ENCODE results near the gene MC3R.

The MC3R gene

DNA sequence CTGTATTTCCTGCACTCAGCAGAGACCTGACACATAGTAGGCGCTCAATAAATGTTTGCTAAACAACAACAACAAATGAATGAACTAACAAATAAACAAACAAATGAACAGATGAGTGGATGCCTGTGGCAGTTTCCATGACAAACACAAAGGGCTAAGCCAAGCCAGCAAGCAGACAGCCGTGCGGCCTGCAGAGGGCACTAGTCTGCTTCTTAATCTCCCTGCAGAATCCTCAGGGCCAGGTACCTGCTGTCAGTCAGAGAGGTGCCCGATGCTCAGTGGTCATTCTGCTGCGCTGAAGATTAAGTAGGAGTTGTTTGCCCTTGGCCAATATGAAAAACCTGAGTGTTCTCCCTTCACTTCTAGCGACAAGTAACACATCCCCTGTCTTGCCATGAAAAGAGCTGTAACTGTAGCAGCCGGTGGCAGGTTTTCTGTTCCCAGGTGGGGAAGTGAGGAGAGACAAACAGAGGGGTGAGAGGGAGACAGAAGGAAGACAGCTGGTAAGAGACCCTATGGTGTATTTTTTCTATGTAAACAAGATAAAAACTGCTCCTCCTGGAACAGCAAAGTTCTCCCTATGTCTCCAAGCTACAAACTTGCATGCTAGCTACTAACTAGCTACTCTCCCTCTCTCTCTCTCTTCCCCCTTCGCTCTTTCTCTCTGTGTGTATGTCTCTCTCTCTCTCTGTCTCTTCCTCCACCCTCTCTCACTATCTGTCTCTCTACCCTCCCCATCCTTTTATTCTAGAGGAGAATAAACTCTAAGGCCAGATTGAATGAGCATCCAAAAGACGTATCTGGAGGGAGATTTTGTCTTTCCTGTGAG lies at the start of gene MC3R:
MC3R (plus strand) TSS at position 779 of the 829 bp plus-strand sequence. CDS start 112 bp downstream, outside the sequence.
- peak; percentile 79 for DNase-seq (ENCODE audit: low spot score)

DNA sequence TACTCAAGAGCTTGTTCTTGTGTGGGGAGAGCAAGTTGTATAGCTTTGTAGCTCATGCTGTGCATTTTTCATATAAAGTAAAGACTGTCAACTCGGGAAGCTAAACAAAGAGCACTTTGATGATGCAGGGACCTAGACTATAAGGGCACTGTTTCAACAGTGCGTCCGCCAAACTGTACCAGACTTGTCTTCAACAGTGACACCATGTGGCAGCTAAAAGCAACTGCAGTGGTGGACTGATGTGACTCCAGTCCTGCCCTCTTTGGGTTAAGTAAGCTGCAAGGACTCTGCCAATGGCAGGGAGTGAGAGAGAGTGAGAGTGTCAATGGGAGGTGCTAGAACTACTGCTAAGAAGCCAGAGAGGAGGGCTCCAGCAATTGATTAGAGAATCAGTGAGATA lies 48.1 kb upstream of the MC3R start:
- peak; percentile 37 for DNase-seq (ENCODE audit: low spot score)

DNA sequence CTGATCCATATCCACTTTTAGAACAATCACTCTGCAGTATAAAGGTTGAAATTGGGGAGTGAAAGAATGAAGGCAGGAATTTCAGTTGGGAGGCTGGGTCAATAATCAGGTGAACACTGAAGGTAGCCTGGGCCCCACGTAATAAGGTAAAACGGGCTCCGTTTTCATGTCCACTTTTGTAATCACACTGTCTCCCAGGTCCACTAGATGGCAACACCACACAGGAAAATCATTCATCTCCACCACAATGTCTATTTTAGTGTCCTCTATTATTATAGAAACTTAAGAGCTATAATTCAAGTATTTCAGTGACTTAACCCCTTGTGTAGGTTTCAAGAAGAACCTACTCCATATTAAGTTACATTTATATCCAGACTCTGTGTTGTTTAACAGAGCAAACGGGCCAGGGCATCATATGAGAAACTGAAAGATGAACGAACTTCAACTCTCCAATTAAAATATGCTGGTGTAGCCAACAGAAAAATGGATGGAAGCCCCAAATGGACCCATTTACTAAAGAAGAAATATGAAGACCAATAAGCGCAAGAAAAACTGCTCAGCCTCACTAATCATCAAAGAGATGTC lies 45.9 kb upstream of the MC3R start:
- peak; percentile 60 for DNase-seq (ENCODE audit: low spot score)

DNA sequence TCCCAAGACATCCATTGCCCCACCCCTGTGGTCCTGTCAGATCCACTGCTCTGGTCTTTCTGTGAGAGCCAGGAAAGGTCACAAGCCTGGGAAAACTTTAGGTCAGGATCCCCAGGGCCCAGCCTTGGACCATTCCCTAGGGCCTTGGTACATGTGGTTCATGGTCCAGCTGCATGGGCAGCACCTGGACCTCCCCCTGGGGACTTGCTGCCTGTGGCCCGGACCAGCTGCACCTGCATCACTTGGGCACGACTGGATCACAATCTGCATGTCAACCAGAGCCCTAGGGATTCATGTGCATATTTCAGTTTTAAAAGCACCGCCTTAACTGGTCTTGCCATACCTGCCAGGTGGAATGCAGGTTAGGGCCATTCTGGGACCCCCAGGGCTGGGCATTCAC lies 44.3 kb upstream of the MC3R start:
- no peak for DNase-seq (ENCODE audit: low spot score)

DNA sequence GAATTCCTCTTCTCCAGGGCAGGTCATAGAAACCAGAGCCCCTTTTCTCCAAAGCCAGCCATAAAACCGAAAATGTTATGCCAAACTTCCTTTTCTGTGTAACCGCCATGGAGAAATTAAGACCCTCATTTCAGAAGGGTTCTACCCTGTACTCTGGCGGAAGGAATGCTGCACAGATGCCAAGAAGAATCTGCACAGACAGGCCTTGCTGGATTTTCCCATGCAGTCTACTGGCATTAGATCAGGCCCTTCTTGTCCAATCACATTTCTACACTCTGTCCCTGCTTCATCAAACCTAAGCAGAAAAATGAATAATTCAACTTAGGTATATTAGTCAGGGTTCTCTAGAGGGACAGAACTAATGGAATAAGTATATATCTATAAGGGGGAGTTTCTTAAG lies 43.2 kb upstream of the MC3R start:
- DNase-seq (ENCODE audit: low spot score): no peak

DNA sequence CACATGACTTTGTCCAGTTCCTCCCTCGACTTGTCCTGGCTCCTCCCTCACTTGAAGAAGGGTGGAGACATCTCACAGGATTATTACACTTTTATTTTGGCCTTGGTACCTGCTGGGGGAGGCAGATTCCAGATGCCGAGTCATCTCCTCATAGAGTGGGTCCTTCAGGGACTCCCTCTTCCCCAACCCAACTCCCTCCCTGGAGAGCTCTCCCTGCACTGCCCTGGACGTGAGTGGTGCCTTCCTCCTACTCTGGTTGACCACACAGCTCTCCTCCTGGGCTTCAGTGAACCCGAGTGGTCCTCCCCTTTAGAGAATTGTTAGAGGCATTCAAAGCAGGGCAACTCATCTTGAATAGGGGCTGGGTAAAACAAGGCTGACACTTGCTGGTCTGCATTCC lies 40.9 kb upstream of the MC3R start:
- no peak for DNase-seq (ENCODE audit: low spot score)

DNA sequence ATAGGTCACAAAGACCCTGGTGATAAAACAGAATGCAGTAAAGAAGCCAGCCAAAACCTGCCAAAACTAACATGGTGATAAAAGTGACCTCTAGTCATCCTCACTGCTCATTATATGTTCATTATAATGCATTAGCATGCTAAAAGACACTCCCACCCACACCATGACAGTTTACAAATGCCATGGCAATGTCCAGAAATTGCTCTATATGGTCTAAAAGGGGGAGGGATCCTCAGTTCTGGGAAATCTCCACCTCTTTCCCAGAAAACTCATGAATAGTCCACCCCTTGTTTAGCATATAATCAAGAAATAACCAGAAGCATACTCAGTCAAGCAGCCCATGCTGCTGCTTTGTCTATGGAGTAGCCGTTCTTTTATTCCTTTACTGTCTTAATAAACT lies 40.4 kb upstream of the MC3R start:
- DNase-seq (ENCODE audit: low spot score): no peak

- no peak for DNase-seq (ENCODE audit: low spot score)
These were observed 37.5 kb upstream of the MC3R start for GRCh38 chr20:56211051-56211450.

GRCh38 chr20:56212091-56212490 lies 36.4 kb upstream of the MC3R start:
- DNase-seq (ENCODE audit: low spot score): no peak

GRCh38 chr20:56213321-56213720 lies 35.2 kb upstream of the MC3R start:
- no peak for DNase-seq (ENCODE audit: low spot score)

GRCh38 chr20:56215115-56215514 lies 33.4 kb upstream of the MC3R start:
- DNase-seq (ENCODE audit: low spot score): no peak

DNA sequence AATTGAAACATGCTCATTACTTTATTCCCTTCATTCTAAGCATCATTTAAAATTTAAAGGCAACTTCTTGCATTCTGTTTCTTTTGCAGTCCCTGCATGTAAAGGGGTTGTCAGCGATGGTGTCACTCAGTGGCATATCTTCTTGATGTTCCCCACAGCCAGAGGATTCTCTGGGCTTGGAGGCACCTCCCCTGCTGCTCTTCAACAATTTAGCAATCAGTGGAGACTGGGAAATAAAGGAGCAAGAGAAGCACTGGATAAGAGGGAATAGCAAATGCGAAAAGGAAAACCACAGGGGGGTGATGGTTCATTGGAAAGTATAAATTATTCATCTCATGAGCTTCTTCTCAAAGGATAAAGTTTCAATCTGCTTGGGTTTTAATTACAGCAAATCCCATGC lies 30.7 kb upstream of the MC3R start:
- DNase-seq (ENCODE audit: low spot score): no peak

DNA sequence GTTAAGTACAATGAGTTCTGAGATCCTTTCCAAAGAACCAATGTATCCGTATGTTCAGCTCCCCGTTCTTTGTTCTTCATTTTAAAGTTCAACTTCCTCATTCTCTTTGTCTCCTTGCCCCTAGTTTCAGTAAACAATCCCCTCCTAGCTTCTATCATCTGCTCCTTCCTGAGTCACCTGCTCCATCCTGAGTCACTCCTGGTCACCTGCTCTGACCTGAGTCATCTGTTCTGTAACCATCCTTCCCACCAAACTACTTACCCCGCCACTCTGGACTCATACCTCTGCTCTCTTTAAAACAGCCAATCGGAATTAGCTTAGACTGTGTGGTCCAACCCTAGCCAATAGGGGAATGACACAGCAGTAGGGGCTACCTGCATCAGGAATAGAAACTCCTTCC lies 27.3 kb upstream of the MC3R start:
- peak; percentile 24 for DNase-seq (ENCODE audit: low spot score)

DNA sequence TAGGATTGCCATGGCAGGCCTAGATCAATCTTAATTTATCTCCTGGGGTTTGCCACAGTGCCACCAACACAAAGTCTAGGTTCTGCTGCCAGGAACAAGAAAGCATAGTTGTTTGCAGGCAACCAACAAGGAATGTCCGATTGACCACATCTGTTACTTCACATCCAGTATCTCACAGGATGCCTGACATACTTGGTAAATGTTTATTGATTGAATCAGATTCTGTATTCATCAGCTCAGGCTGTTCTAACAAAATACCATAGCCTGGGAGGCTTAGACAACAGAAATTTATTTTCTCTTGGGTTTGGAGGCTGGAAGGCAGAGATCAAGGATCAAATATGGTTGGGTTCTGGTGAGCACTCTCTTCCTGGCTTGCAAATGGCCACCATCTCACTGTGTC lies 26.3 kb upstream of the MC3R start:
- DNase-seq (ENCODE audit: low spot score): no peak

DNA sequence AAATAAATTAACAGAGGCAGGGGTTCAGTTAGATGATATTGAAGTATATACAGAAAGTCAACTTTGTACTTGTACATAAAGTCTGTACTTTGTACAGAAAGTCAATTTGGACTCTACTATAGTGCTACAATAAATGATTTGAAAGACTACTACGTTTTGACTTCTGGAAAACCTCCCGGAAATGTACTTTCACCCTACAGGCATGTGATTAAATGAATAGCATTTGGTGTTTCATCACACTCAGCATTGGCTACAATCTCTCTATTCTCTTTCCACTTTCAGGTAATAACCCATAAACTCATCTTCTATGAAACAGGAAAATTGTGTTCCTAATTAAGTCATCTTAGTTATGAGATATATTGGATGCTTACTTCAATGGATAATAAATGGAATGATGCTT lies 25.6 kb upstream of the MC3R start:
- no peak for DNase-seq (ENCODE audit: low spot score)

- no peak for DNase-seq (ENCODE audit: low spot score)
These were observed 25.2 kb upstream of the MC3R start for GRCh38 chr20:56223352-56223751.

DNA sequence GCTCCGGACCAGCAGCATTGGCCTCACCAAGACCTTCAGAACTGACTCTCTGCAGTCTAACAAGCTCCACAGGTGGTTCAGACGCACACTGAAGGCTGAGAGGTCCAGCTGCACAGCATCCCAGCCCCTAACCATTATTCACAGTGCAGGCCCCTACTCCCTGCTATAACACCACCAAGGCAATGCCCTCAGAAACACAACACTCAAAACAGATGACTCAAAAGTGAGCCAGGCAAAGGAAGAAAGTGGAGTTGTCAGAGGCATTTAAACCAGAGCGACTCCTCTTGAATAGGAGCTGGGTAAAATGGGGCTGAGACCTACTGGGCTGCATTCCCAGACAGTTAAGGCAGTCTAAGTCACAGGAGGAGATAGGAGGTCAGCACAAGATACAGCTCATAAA lies 20.5 kb upstream of the MC3R start:
- DNase-seq (ENCODE audit: low spot score): no peak

DNA sequence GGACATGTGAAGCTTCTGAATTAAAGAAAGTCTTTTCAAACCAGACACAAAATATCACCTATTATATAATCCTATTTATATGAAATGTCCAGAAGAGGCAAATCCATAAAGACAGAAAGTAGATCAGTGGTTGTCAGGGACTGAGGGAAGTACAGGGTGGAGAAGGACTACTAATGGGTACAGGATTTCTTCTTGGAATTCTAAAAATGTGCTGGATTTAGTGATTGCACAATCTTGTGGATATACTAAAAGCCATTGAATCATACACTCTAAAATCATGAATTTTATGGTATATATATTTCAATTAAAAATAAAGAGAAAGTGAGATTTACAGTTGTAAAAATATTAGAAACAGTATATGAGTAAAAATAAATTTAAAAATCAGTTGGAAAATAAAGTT lies 18.7 kb upstream of the MC3R start:
- no peak for DNase-seq (ENCODE audit: low spot score)

DNA sequence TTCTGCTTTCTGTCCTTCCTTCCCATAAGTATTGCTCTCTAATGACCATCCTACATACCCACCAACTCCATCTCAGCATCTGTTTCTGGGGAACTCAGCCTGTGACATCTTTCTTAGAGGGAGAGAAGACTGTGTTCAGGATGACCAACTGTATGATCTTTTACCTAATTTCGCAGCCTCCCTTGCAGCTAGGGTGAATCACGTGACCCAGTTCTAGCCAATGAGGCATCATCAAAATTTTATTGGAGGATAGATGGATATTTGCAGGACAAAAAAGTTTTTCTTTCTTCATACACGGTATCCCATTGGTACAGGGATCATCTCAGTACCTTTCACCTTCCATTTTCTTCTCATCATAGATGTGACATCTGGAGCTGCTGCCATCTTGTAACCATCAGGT lies 14.4 kb upstream of the MC3R start:
- DNase-seq (ENCODE audit: low spot score): no peak

- no peak for DNase-seq (ENCODE audit: low spot score)
These were observed 11.2 kb upstream of the MC3R start for GRCh38 chr20:56237335-56237734.

- peak; percentile 20 for DNase-seq (ENCODE audit: low spot score)
These were observed 4.3 kb upstream of the MC3R start for GRCh38 chr20:56244259-56244658.

DNA sequence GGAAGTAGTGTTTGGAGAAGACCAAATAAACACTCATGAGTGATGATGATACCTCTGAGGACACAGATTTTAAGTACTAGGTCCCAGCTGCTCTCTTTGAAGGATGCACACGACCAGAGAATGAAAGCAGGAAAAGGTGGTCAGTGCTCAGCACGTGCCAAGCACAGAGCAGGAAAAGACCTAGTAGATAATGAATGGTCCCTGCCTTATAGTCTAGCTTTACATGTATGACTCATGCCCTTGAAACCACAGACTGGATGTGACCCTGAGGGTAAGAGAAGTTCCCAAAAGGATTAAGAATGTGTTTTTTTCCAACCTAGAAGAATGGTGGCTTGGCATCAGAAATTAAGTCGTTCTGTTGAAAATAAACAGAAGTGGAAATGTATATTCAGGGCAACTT lies 2.8 kb upstream of the MC3R start:
- peak; percentile 23 for DNase-seq (ENCODE audit: low spot score)

DNA sequence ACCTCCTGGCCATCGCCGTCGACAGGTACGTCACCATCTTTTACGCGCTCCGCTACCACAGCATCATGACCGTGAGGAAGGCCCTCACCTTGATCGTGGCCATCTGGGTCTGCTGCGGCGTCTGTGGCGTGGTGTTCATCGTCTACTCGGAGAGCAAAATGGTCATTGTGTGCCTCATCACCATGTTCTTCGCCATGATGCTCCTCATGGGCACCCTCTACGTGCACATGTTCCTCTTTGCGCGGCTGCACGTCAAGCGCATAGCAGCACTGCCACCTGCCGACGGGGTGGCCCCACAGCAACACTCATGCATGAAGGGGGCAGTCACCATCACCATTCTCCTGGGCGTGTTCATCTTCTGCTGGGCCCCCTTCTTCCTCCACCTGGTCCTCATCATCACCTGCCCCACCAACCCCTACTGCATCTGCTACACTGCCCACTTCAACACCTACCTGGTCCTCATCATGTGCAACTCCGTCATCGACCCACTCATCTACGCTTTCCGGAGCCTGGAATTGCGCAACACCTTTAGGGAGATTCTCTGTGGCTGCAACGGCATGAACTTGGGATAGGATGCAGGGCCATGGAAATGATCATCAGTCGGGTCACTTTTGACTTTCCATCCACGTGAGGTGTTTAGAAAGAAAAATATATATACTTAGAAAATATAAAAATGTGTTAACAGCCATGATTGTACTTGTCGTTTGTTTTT lies 868 bp downstream of the MC3R start:
- no peak for DNase-seq (ENCODE audit: low spot score)

Data from RKO (cell line).